IPS DF 6.9 (cell line): ENCODE results near the gene CD86.

Source experiments
- DNase-seq: peaks from one replicate; pipeline ENCODE4 v3.0.0-alpha.2; 2013; ENCODE audit warnings: low read depth, low spot score
- H3K27ac ChIP-seq: one replicate; pipeline ENCODE4 v1.5.1; 2013; ENCODE audit warnings: low read length, control low read depth
- H3K27me3 ChIP-seq: 2 replicates; pipeline ENCODE4 v1.6.1; 2013; ENCODE audit warnings: mild to moderate bottlenecking, low read length; ENCODE audit not compliant: control insufficient read depth, insufficient read depth
- H3K36me3 ChIP-seq: 2 replicates; pipeline ENCODE4 v1.6.1; 2013; ENCODE audit warnings: low read length; ENCODE audit not compliant: control insufficient read depth, insufficient read depth
- H3K4me1 ChIP-seq: 2 replicates; pipeline ENCODE4 v1.6.1; 2013; ENCODE audit warnings: low read length; ENCODE audit not compliant: control insufficient read depth, insufficient read depth
- H3K4me3 ChIP-seq: 2 replicates; pipeline ENCODE4 v1.5.1; 2013; ENCODE audit warnings: mild to moderate bottlenecking, low read length
- H3K9me3 ChIP-seq: 2 replicates; pipeline ENCODE4 v1.6.1; 2013; ENCODE audit warnings: low read length, inconsistent platforms; ENCODE audit not compliant: control insufficient read depth, insufficient read depth
- WGBS: extraction: QIAGEN DNeasy Blood & Tissue Kit; methylation state at CpG from one replicate; pipeline ENCODE4 v1.1.7; 2013; ENCODE audit warnings: mixed read lengths, missing lambda C conversion rate; ENCODE audit not compliant: insufficient read length, insufficient coverage; 5-methylcytosine and 5-hydroxymethylcytosine counted together

CD86 gene

GRCh38 chr3:122076491-122077292, 21.5 kb downstream of the CD86 start:
- H3K4me1 ChIP-seq = no peaks in the 10 kb centered on the region
- no CpG with 5 or more reads among the region's 4 CpGs for WGBS
- H3K27me3 ChIP-seq = no peaks in the 10 kb centered on the region
- H3K4me3 ChIP-seq = no peak overlapping the region
- no peak overlapping the region for H3K27ac ChIP-seq
- H3K9me3 ChIP-seq = no peaks in the 10 kb centered on the region
- no peaks in the 10 kb centered on the region for H3K36me3 ChIP-seq
- DNase-seq = no peak

GRCh38 chr3:122077293-122078234, 22.4 kb downstream of the CD86 start:
- Histone ChIP-seq H3K27me3 (no peaks in the 10 kb centered on the region), H3K27ac (no peak overlapping the region), H3K9me3 (no peaks in the 10 kb centered on the region), H3K36me3 (no peaks in the 10 kb centered on the region), H3K4me1 (no peaks in the 10 kb centered on the region), H3K4me3 (no peak overlapping the region)
- no peak for DNase-seq
- WGBS = no CpG with 5 or more reads among the region's 9 CpGs

- Histone ChIP-seq H3K4me3 (no peak overlapping the region), H3K27me3 (no peaks in the 10 kb centered on the region), H3K27ac (no peak overlapping the region), H3K4me1 (no peaks in the 10 kb centered on the region), H3K9me3 (no peaks in the 10 kb centered on the region), H3K36me3 (no peaks in the 10 kb centered on the region)
- DNase-seq = no peak
- no CpG with 5 or more reads among the region's 8 CpGs for WGBS
These were observed 23.2 kb downstream of the CD86 start for GRCh38 chr3:122078235-122078935.

GRCh38 chr3:122079524-122080206, 24.5 kb downstream of the CD86 start:
- H3K4me3 ChIP-seq = no peak overlapping the region
- no CpG with 5 or more reads among the region's 8 CpGs for WGBS
- H3K27ac ChIP-seq = no peak overlapping the region

GRCh38 chr3:122080207-122080587, 25.0 kb downstream of the CD86 start:
- WGBS = no CpG with 5 or more reads among the region's 9 CpGs
- Histone ChIP-seq H3K4me3 (no peak overlapping the region), H3K27me3 (no peaks in the 10 kb centered on the region), H3K9me3 (no peaks in the 10 kb centered on the region), H3K27ac (no peak overlapping the region), H3K4me1 (no peaks in the 10 kb centered on the region), H3K36me3 (no peaks in the 10 kb centered on the region)
- no peak for DNase-seq

More at GRCh38 chr3:122079524-122080206, 24.5 kb downstream of the CD86 start:
- H3K4me1 ChIP-seq = no peaks in the 10 kb centered on the region
- DNase-seq = no peak
- H3K27me3 ChIP-seq = no peaks in the 10 kb centered on the region
- H3K36me3 ChIP-seq = no peaks in the 10 kb centered on the region
- H3K9me3 ChIP-seq = no peaks in the 10 kb centered on the region

GRCh38 chr3:122081543-122082247, 26.5 kb downstream of the CD86 start:
- H3K4me1 ChIP-seq = no peaks in the 10 kb centered on the region

GRCh38 chr3:122082357-122082756, 27.2 kb downstream of the CD86 start:
- no CpG with 5 or more reads among the region's 3 CpGs for WGBS
- no peaks in the 10 kb centered on the region for H3K36me3 ChIP-seq
- H3K9me3 ChIP-seq = no peaks in the 10 kb centered on the region
- H3K4me1 ChIP-seq = no peaks in the 10 kb centered on the region
- H3K4me3 ChIP-seq = no peak overlapping the region
- H3K27ac ChIP-seq = no peak overlapping the region
- H3K27me3 ChIP-seq = no peaks in the 10 kb centered on the region
- no peak for DNase-seq

More at GRCh38 chr3:122081543-122082247, 26.5 kb downstream of the CD86 start:
- no peaks in the 10 kb centered on the region for H3K36me3 ChIP-seq
- no peak overlapping the region for H3K4me3 ChIP-seq
- H3K27me3 ChIP-seq = no peaks in the 10 kb centered on the region
- no peak overlapping the region for H3K27ac ChIP-seq
- no peaks in the 10 kb centered on the region for H3K9me3 ChIP-seq
- no CpG with 5 or more reads among the region's 7 CpGs for WGBS
- no peak for DNase-seq

GRCh38 chr3:122084799-122085198, 29.6 kb downstream of the CD86 start:
- Histone ChIP-seq H3K36me3 (no peaks in the 10 kb centered on the region), H3K4me1 (no peaks in the 10 kb centered on the region), H3K4me3 (no peak overlapping the region), H3K27ac (no peak overlapping the region), H3K27me3 (no peaks in the 10 kb centered on the region), H3K9me3 (no peaks in the 10 kb centered on the region)
- WGBS = no CpG with 5 or more reads among the region's 2 CpGs
- no peak for DNase-seq

GRCh38 chr3:122085673-122086072, 30.5 kb downstream of the CD86 start:
- Histone ChIP-seq H3K9me3 (no peaks in the 10 kb centered on the region), H3K4me3 (no peak overlapping the region), H3K27me3 (no peaks in the 10 kb centered on the region), H3K36me3 (no peaks in the 10 kb centered on the region), H3K27ac (no peak overlapping the region), H3K4me1 (no peaks in the 10 kb centered on the region)
- DNase-seq = no peak
- no CpG with 5 or more reads among the region's 6 CpGs for WGBS
